ENCODE measurements around the gene LRRTM4. TPM values are rescaled to one million over a fixed set of nuclear protein-coding genes. Genes with fewer than 3 reads are reported as not detected.

LRRTM4 gene
- polyA plus RNA-seq, 1 of the 3 experiments (the other 2 are of a cell fraction), result 0.10 TPM

DNA sequence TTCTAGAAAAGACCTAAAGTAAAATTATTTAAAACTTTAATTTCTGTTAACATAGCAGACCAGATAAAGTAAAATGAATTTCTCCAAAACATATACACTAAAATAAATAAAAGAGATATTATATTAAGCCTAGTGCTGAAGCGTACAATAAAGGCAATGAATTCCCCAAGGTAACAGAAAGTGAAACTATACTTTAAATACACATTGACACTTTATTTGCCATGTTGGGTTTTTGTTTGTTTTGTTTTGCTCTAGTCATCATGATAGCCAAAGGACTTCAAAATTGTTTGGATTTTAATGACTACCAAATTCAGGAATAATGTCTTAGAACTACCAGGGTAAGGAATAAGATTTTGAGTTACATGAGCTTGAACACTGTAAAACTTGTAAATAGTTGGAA lies 413.3 kb downstream of the LRRTM4 start:
- ChIA-PET POLR2A (no interaction called here), CTCF (no interaction called here)
- 27% methylated on average over 1 of the region's 1 CpG for WGBS (ENCODE audit: low lambda C conversion rate)
- Histone ChIP-seq H3K9ac (no peak overlapping the region), H3K9me3 (no peaks in the 10 kb centered on the region), H2AFZ (ENCODE audit: low read depth) (no peak overlapping the region), H3K9me2 (no peaks in the 10 kb centered on the region), H3K27ac (ENCODE audit: low read depth in 2 of 2, low read length in 1 of 2) (no peak overlapping the region), H3K4me3 (ENCODE audit: low read depth in 2 of 2, low read length in 1 of 2) (no peak overlapping the region), H3K27me3 (ENCODE audit: insufficient read depth) (no peaks in the 10 kb centered on the region), H3K4me1 (ENCODE audit: control insufficient read depth in 1 of 2, insufficient read depth in 2 of 2, low read depth in 1 of 2, low read length in 1 of 2) (no peaks in the 10 kb centered on the region), H3K4me2 (no peak overlapping the region), H3K79me2 (ENCODE audit: insufficient read depth) (no peaks in the 10 kb centered on the region), H3K36me3 (replicated peaks in 1 of 2; ENCODE audit: control insufficient read depth in 1 of 2, insufficient read depth in 2 of 2, low read length in 1 of 2) (no peaks in the 10 kb centered on the region), H4K20me1 (ENCODE audit: insufficient read depth) (no peaks in the 10 kb centered on the region), H3F3A (replicated peaks; ENCODE audit: insufficient read depth) (no peaks in the 10 kb centered on the region)
- TF ChIP-seq RAD21 (IDR thresholded peaks at IDR 0.05; ENCODE audit: low read length), result no peak
- TF ChIP-seq JUND (IDR thresholded peaks at IDR 0.05), result no peak
- no peak for TF ChIP-seq EP300 (IDR thresholded peaks at IDR 0.05; ENCODE audit: borderline replicate concordance in 1 of 2, low read depth in 1 of 2, low read length in 1 of 2)
- DNase-seq, result no peak

GRCh38 chr2:77105008-77105407 lies 417.2 kb downstream of the LRRTM4 start:
- Histone ChIP-seq H3K36me3 (replicated peaks in 1 of 2; ENCODE audit: control insufficient read depth in 1 of 2, insufficient read depth in 2 of 2, low read length in 1 of 2) (no peaks in the 10 kb centered on the region), H4K20me1 (ENCODE audit: insufficient read depth) (no peaks in the 10 kb centered on the region), H3K27ac (ENCODE audit: low read depth in 2 of 2, low read length in 1 of 2) (no peak overlapping the region), H3K79me2 (ENCODE audit: insufficient read depth) (no peaks in the 10 kb centered on the region), H3K4me2 (no peak overlapping the region), H3K9me2 (no peaks in the 10 kb centered on the region), H3K4me3 (ENCODE audit: low read depth in 2 of 2, low read length in 1 of 2) (no peak overlapping the region), H3F3A (replicated peaks; ENCODE audit: insufficient read depth) (no peaks in the 10 kb centered on the region), H3K9ac (no peak overlapping the region), H2AFZ (ENCODE audit: low read depth) (no peak overlapping the region), H3K4me1 (ENCODE audit: control insufficient read depth in 1 of 2, insufficient read depth in 2 of 2, low read depth in 1 of 2, low read length in 1 of 2) (no peaks in the 10 kb centered on the region), H3K27me3 (ENCODE audit: insufficient read depth) (no peaks in the 10 kb centered on the region), H3K9me3 (no peaks in the 10 kb centered on the region)
- DNase-seq, result no peak
- TF ChIP-seq RAD21 (IDR thresholded peaks at IDR 0.05; ENCODE audit: low read length) (no peak), POLR2AphosphoS5 (IDR thresholded peaks at IDR 0.05; ENCODE audit: low read depth, low read length) (no peak), EZH2phosphoT487 (IDR thresholded peaks at IDR 0.05; ENCODE audit: borderline replicate concordance, low read depth) (no peak), JUND (IDR thresholded peaks at IDR 0.05) (no peak), TCF12 (IDR thresholded peaks at IDR 0.05) (no peak), FOXJ3 (CRISPR knock-in tag; IDR thresholded peaks at IDR 0.05) (no peak), NFIC (IDR thresholded peaks at IDR 0.05; ENCODE audit: borderline replicate concordance) (no peak), GATA2 (CRISPR knock-in tag; IDR thresholded peaks at IDR 0.05) (no peak), GABPA (IDR thresholded peaks at IDR 0.05; ENCODE audit: low read depth) (no peak), TAF1 (IDR thresholded peaks at IDR 0.05; ENCODE audit: borderline replicate concordance, low read depth, low read length) (no peak), ELF1 (IDR thresholded peaks at IDR 0.05) (no peak), TEAD4 (IDR thresholded peaks at IDR 0.05; ENCODE audit: borderline replicate concordance, insufficient read depth) (no peak)
- CTCF ChIA-PET, result no interaction called here
- POLR2A ChIA-PET, result no interaction called here
- 54% methylated on average over 3 of the region's 3 CpGs for WGBS (ENCODE audit: low lambda C conversion rate)

DNA sequence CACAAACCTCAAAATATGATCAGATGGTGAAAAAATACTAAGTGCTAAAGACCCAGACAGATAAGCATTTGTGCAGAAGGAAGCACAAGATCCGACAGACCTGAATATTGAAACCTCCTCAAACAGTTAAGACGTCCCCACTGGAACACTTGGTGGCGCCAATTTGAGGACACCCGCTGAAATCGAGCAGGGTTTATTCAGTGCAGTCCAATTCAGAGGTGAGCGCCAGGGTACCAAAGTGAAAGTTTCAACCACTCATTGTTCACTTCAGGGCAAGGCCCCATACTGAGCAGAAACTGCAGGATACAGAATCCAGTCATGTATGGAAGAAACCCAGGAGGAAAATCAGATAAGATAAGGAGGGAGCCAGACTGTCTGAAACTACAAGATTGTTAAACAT lies 417.6 kb downstream of the LRRTM4 start:
- H3K27me3 ChIP-seq (ENCODE audit: insufficient read depth), result no peaks in the 10 kb centered on the region
- no peak overlapping the region for H3K4me3 ChIP-seq (ENCODE audit: low read depth in 2 of 2, low read length in 1 of 2)
- no peak overlapping the region for H3K27ac ChIP-seq (ENCODE audit: low read depth in 2 of 2, low read length in 1 of 2)
- no peak for DNase-seq
- TF ChIP-seq MXI1 (IDR thresholded peaks at IDR 0.05; ENCODE audit: low read depth, low read length) (no peak), TCF12 (IDR thresholded peaks at IDR 0.05) (no peak), RCOR1 (IDR thresholded peaks at IDR 0.05; ENCODE audit: low read length) (no peak), REST (IDR thresholded peaks at IDR 0.05; ENCODE audit: low read depth, low read length) (no peak), IRF3 (IDR thresholded peaks at IDR 0.05; ENCODE audit: low read depth, low read length) (no peak), FOXM1 (IDR thresholded peaks at IDR 0.05; ENCODE audit: low read depth) (no peak), EP300 (IDR thresholded peaks at IDR 0.05; ENCODE audit: borderline replicate concordance in 1 of 2, low read depth in 1 of 2, low read length in 1 of 2) (no peak), RXRA (IDR thresholded peaks at IDR 0.05; ENCODE audit: borderline replicate concordance, low read depth) (no peak), RFX5 (IDR thresholded peaks at IDR 0.05; ENCODE audit: low read length) (no peak), FOXJ3 (CRISPR knock-in tag; IDR thresholded peaks at IDR 0.05) (no peak), YY1 (IDR thresholded peaks at IDR 0.05; ENCODE audit: low read depth) (no peak), GATA2 (CRISPR knock-in tag; IDR thresholded peaks at IDR 0.05) (no peak), GABPA (IDR thresholded peaks at IDR 0.05; ENCODE audit: low read depth) (no peak)
- H3F3A ChIP-seq (replicated peaks; ENCODE audit: insufficient read depth), result no peaks in the 10 kb centered on the region
- no peak overlapping the region for H2AFZ ChIP-seq (ENCODE audit: low read depth)
- no peaks in the 10 kb centered on the region for H4K20me1 ChIP-seq (ENCODE audit: insufficient read depth)
- 60% methylated on average over 6 of the region's 6 CpGs for WGBS (ENCODE audit: low lambda C conversion rate)
- no peaks in the 10 kb centered on the region for H3K4me1 ChIP-seq (ENCODE audit: control insufficient read depth in 1 of 2, insufficient read depth in 2 of 2, low read depth in 1 of 2, low read length in 1 of 2)
- H3K9me2 ChIP-seq, result no peaks in the 10 kb centered on the region
- H3K4me2 ChIP-seq, result no peak overlapping the region
- no peak overlapping the region for H3K9ac ChIP-seq
- no peaks in the 10 kb centered on the region for H3K36me3 ChIP-seq (replicated peaks in 1 of 2; ENCODE audit: control insufficient read depth in 1 of 2, insufficient read depth in 2 of 2, low read length in 1 of 2)
- H3K79me2 ChIP-seq (ENCODE audit: insufficient read depth), result no peaks in the 10 kb centered on the region
- H3K9me3 ChIP-seq, result no peaks in the 10 kb centered on the region
- ChIA-PET CTCF (interaction anchor here (0.6 kb wide), 1 partner anchor 1974 kb away, joined by 3 read pairs; no protein-coding TSS in a partner anchor), POLR2A (no interaction called here)

All from SK-N-SH (cell line).